Caco-2 (cell line): Measurements from ENCODE around the gene PABPC1L. TPM values are rescaled to one million over a fixed set of nuclear protein-coding genes. Genes with fewer than 3 reads are reported as not detected.

Experiments used
- BruUV-seq: library from RNA; stranded (reverse); fragments of 400-500 nt; replicated peaks from 2 replicates; lab custom pipeline; 2021; lab: Mats Ljungman, UMichigan
- CTCF ChIA-PET: fragments of 300-600 bp; sonication (Branson Sonifier 250); formaldehyde crosslinking; loops from one replicate; lab custom pipeline; 2022; ENCODE audit warnings: antibody characterized with exemption; lab: Charles Lee
- POLR2A ChIA-PET: fragments of 300-600 bp; sonication (Branson Sonifier 250); formaldehyde crosslinking; loops from one replicate; lab custom pipeline; 2022; ENCODE audit warnings: antibody characterized with exemption; lab: Charles Lee
- DNase-seq, 2 experiments: peaks; one replicate each; pipeline versions ENCODE4 v3.0.0 to v3.0.0-alpha.2; 2020 to 2022
- H3K27me3 ChIP-seq: replicated peaks from 2 replicates; pipeline ENCODE4 v1.6.0; 2011; ENCODE audit warnings: low read length; ENCODE audit not compliant: control insufficient read depth, insufficient read depth
- H3K36me3 ChIP-seq: 2 replicates; pipeline ENCODE4 v1.5.1; 2011; ENCODE audit warnings: low read length; ENCODE audit not compliant: control insufficient read depth, insufficient read depth
- H3K4me1 ChIP-seq: fragments of 250-450 bp; sonication (Bioruptor Pico); 2 replicates; pipeline ENCODE4 v1.5.1; 2020; ENCODE audit warnings: mild to moderate bottlenecking
- H3K4me3 ChIP-seq: 2 replicates; pipeline ENCODE4 v1.5.1; 2011; ENCODE audit warnings: low read depth, mild to moderate bottlenecking, control low read depth, low read length
- H3K9me3 ChIP-seq: fragments of 250-450 bp; sonication (Bioruptor Pico); 2 replicates; pipeline ENCODE4 v1.5.1; 2020; ENCODE audit warnings: mild to moderate bottlenecking, moderate library complexity
- H3K27ac Mint-ChIP-seq: one replicate; pipeline ENCODE4 v1.8.0; 2022; ENCODE audit warnings: mixed read lengths; ENCODE audit not compliant: unreplicated experiment
- H3K27me3 Mint-ChIP-seq: one replicate; pipeline ENCODE4 v1.8.0; 2022; ENCODE audit warnings: mixed read lengths; ENCODE audit not compliant: insufficient read depth, unreplicated experiment
- H3K36me3 Mint-ChIP-seq: one replicate; pipeline ENCODE4 v1.8.0; 2022; ENCODE audit warnings: mild to moderate bottlenecking, mixed read lengths; ENCODE audit not compliant: insufficient read depth, unreplicated experiment
- H3K4me1 Mint-ChIP-seq: one replicate; pipeline ENCODE4 v1.8.0; 2022; ENCODE audit warnings: low read depth, mixed read lengths; ENCODE audit not compliant: unreplicated experiment
- H3K4me3 Mint-ChIP-seq: one replicate; pipeline ENCODE4 v1.8.0; 2022; ENCODE audit warnings: mild to moderate bottlenecking, moderate library complexity, mixed read lengths; ENCODE audit not compliant: unreplicated experiment
- H3K9me3 Mint-ChIP-seq: one replicate; pipeline ENCODE4 v1.8.0; 2022; ENCODE audit warnings: mixed read lengths; ENCODE audit not compliant: unreplicated experiment
- CTCF ChIP-seq, 2 experiments: fragments of 200-600 bp in 1 of 2; IDR thresholded peaks; 1 replicate in 1 of 2; 2 replicates in 1 of 2; pipeline versions ENCODE4 v1.5.1 to v1.8.0; 2011 to 2022; ENCODE audit warnings: antibody characterized with exemption in 1 of 2, control low read depth in 1 of 2, inconsistent platforms in 1 of 2, low read depth in 1 of 2, low read length in 1 of 2, mild to moderate bottlenecking in 1 of 2, moderate library complexity in 1 of 2; ENCODE audit not compliant: insufficient read depth in 1 of 2, severe bottlenecking in 1 of 2, unreplicated experiment in 1 of 2
- intact Hi-C: fragments of 100-400 bp; cut with micrococcal nuclease; formaldehyde crosslinking; loops from one replicate; pipeline ENCODE4 v1.10.0; 2022; ENCODE audit not compliant: unreplicated experiment
- total RNA-seq: library from RNA; stranded (reverse); gene quantifications from 2 replicates; pipeline ENCODE4 v1.2.3, GENCODE V29; 2022

The PABPC1L gene
- total RNA-seq, 1 experiment from 2014 or later, result 255 TPM

- Mint-ChIP-seq H3K27ac (no peak overlapping the region), H3K4me1 (peaks cover 6% of the 10 kb centered on the region), H3K4me3 (no peak overlapping the region), H3K36me3 (peaks cover 61% of the 10 kb centered on the region), H3K9me3 (no peaks in the 10 kb centered on the region), H3K27me3 (no peaks in the 10 kb centered on the region)
- H3K27me3 ChIP-seq, result no peaks in the 10 kb centered on the region
- DNase-seq, result no peak
- H3K4me3 ChIP-seq, result no peak overlapping the region
- POLR2A ChIA-PET, result no interaction called here
- no TSS peak for BruUV-seq
- H3K4me1 ChIP-seq, result no peaks in the 10 kb centered on the region
- intact Hi-C loops, result no loop called here
- no peak for TF ChIP-seq CTCF (IDR thresholded peaks at IDR 0.05; ENCODE audit: insufficient read depth in 1 of 2, low read depth in 1 of 2, low read length in 1 of 2, severe bottlenecking in 1 of 2, unreplicated experiment in 1 of 2)
- H3K9me3 ChIP-seq, result no peaks in the 10 kb centered on the region
- H3K36me3 ChIP-seq, result 0 out of 2 replicates have a peak, but pooled peaks cover 4% of the 10 kb centered on the region
- CTCF ChIA-PET, result no interaction called here
Measured at GRCh38 chr20:44976698-44977097, 66.8 kb downstream of the PABPC1L start.

- Histone ChIP-seq H3K27me3 (no peaks in the 10 kb centered on the region), H3K36me3 (0 out of 2 replicates have a peak, but pooled peaks cover 3% of the 10 kb centered on the region), H3K4me3 (no peak overlapping the region), H3K9me3 (no peaks in the 10 kb centered on the region), H3K4me1 (no peaks in the 10 kb centered on the region)
- Mint-ChIP-seq H3K36me3 (peaks cover 65% of the 10 kb centered on the region), H3K4me3 (no peak overlapping the region), H3K4me1 (peaks cover 6% of the 10 kb centered on the region), H3K9me3 (no peaks in the 10 kb centered on the region), H3K27ac (no peak overlapping the region), H3K27me3 (no peaks in the 10 kb centered on the region)
- no TSS peak for BruUV-seq
- no peak for DNase-seq
- TF ChIP-seq CTCF (IDR thresholded peaks at IDR 0.05; ENCODE audit: insufficient read depth in 1 of 2, low read depth in 1 of 2, low read length in 1 of 2, severe bottlenecking in 1 of 2, unreplicated experiment in 1 of 2), result no peak
- intact Hi-C loops, result no loop called here
- ChIA-PET CTCF (no interaction called here), POLR2A (interaction anchor here (0.9 kb wide), 1 partner anchor 19 kb away, joined by 4 read pairs; the partner anchor contains the start of gene TOMM34)
Measured at GRCh38 chr20:44979090-44979621, 69.3 kb downstream of the PABPC1L start.

GRCh38 chr20:44981736-44982406 lies 72.0 kb downstream of the PABPC1L start:
- intact Hi-C loops, result no loop called here
- H3K36me3 Mint-ChIP-seq, result peaks cover 54% of the 10 kb centered on the region
- H3K9me3 ChIP-seq, result no peaks in the 10 kb centered on the region
- DNase-seq, result no peak
- H3K36me3 ChIP-seq, result 0 out of 2 replicates have a peak, but pooled peaks cover 1% of the 10 kb centered on the region
- H3K27me3 Mint-ChIP-seq, result no peaks in the 10 kb centered on the region
- ChIA-PET CTCF (interaction anchor here (0.7 kb wide), 1 partner anchor 206 kb away, joined by 4 read pairs; no protein-coding TSS in a partner anchor), POLR2A (no interaction called here)
- H3K4me1 ChIP-seq, result no peaks in the 10 kb centered on the region
- H3K9me3 Mint-ChIP-seq, result no peaks in the 10 kb centered on the region
- no peak for TF ChIP-seq CTCF (IDR thresholded peaks at IDR 0.05; ENCODE audit: insufficient read depth in 1 of 2, low read depth in 1 of 2, low read length in 1 of 2, severe bottlenecking in 1 of 2, unreplicated experiment in 1 of 2)
- no peak overlapping the region for H3K4me3 Mint-ChIP-seq
- no peaks in the 10 kb centered on the region for H3K27me3 ChIP-seq
- peaks cover 6% of the 10 kb centered on the region for H3K4me1 Mint-ChIP-seq
- no peak overlapping the region for H3K4me3 ChIP-seq
- BruUV-seq, result no TSS peak
- no peak overlapping the region for H3K27ac Mint-ChIP-seq
